Measurements from ENCODE around the gene ZNF117. TPM values are rescaled to one million over a fixed set of nuclear protein-coding genes. Genes with fewer than 3 reads are reported as not detected.

The ZNF117 gene
- polyA plus RNA-seq, 1 donor from 2014 or later, result 2.4 TPM

DNA sequence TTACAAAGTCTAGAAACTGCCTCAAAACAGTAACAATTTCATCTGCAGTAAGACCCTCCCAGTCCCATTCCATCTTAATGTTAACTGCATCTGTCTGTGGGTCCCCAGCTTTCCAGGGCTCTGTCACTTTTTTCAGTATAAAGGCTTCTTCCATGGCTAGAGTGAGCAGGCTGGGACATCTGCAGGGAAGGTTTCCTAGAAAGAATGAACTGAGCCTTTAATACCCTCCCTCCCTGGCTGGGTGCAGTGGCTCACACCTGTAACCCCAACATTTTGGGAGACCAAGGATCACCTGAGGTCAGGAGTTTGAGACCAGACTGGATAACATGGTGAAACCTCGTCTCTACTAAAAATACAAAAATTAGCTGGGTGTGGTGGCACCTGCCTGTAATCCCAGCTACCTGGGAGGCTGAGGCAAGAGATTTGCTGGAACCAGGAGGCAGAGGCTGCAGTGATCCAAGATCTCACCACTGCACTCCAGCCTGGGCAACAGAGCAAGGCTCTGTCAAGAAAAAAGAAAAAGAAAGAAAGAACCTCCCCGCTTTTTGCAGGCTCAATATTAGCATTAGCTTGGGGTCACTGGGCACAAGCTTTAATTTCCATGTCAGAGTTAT lies 12.2 kb upstream of the ZNF117 start:
- peaks cover 7 to 36% (median 29%) of the 10 kb centered on the region in 3 donors for H3K9me3 Mint-ChIP-seq

DNA sequence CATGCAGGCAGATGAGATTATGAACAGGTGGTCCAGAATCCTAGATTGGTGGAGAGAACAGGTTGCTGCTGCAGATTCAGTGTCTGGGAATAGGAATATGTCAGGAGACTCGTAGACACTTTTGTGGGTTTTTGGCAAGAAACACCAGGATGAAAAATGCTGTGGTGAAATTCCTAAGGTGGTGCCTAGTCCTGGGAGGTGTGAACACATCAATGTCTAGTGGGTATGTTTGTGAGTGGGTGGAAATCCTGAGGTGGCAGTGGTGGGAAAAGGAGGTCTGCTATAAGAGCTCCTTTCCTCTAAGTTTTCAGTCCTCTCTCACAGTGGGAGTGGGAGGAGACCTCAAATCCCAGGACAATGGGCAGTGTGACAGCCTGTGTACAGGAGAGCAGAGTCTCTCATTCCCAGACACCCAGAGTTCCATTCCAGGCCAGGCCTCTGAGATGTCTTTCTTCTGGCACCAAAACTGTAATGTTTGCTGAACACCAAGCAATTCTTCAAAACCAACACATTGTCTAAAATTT lies 10.5 kb upstream of the ZNF117 start:
- Mint-ChIP-seq H3K27ac (peak overlapping the region in 1 of 3 donors; percentile 56), H3K4me3 (peak overlapping the region in 1 of 4 donors; percentile 21), H3K27me3 (no peaks in the 10 kb centered on the region), H3K9me3 (peaks cover 7 to 47% (median 36%) of the 10 kb centered on the region in 3 donors), H3K36me3 (peaks cover 36% of the 10 kb centered on the region), H3K4me1 (peaks cover 31 to 49% (median 48%) of the 10 kb centered on the region in 3 donors)

More for the DNA sequence above, 12.2 kb upstream of the ZNF117 start:
- Mint-ChIP-seq H3K4me3 (peak overlapping the region in 1 of 4 donors; percentile 81), H3K36me3 (peaks cover 36% of the 10 kb centered on the region), H3K27ac (peak overlapping the region in 2 of 3 donors; percentile 50 to 71), H3K4me1 (peaks cover 38 to 51% (median 49%) of the 10 kb centered on the region in 3 donors), H3K27me3 (no peaks in the 10 kb centered on the region)

DNA sequence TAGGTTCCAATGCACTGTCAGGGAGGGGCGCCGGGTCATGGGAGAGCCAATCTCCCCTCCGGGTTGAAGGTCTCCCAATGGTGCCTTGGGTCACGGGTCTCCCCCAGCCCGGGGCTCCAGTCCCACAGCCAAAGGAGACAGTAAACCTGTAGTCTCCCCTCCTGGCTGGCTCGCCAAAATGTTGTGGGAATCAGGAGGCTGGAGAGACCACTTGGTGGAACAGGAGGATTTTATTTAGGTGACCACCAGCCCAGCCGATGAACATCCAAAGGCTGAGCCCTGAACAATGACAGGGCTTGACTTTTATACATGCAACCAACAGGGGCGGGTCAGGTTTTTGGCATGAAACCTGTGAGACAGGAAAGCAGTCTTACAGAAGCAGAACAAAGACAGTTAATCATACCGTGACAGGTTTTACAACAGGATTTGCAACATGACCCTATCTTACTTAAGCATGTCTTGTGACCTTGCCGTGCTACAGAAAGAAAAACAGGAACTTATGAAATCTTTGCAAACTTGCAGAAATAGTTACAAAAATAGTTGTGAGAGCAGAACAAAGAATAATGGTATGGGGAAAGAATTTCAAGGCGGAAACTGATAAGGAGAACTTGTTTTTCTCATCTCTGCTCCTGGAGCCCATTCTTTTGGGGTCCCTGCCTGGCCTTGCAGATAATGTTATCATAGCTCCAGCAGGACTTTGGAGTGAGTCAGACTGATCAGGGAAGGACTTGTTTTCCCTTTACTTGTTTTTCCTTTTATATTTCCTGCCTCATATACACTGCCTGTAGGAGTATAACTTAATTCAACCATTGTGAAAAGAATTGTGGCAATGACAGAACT lies 8.5 kb upstream of the ZNF117 start:
- Mint-ChIP-seq H3K27ac (peak overlapping the region in 2 of 3 donors; percentile 14 to 72), H3K27me3 (no peaks in the 10 kb centered on the region), H3K4me3 (peak overlapping the region; percentile 2 to 63 (median 8)), H3K9me3 (peaks cover 7 to 55% (median 41%) of the 10 kb centered on the region in 3 donors), H3K36me3 (peaks cover 32% of the 10 kb centered on the region), H3K4me1 (peaks cover 18 to 33% (median 33%) of the 10 kb centered on the region in 3 donors)

DNA sequence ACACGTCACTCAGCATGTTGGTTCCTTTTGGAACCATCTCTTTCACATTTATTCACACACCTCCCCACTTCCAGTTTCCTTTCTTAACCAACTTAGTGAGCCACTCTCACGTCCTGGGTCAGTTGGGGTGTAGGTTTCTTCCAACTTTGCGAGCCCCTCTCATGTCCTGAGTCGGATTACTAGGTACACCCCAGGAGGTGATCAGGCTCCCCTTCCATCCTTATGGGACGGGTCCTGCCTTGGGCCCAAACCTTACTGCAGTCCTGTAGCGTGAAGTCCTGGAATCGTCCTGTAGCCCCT lies 8.0 kb upstream of the ZNF117 start:
- Mint-ChIP-seq H3K36me3 (peaks cover 30% of the 10 kb centered on the region), H3K9me3 (peaks cover 7 to 61% (median 41%) of the 10 kb centered on the region in 3 donors), H3K4me1 (peaks cover 16 to 30% (median 30%) of the 10 kb centered on the region in 3 donors)

DNA sequence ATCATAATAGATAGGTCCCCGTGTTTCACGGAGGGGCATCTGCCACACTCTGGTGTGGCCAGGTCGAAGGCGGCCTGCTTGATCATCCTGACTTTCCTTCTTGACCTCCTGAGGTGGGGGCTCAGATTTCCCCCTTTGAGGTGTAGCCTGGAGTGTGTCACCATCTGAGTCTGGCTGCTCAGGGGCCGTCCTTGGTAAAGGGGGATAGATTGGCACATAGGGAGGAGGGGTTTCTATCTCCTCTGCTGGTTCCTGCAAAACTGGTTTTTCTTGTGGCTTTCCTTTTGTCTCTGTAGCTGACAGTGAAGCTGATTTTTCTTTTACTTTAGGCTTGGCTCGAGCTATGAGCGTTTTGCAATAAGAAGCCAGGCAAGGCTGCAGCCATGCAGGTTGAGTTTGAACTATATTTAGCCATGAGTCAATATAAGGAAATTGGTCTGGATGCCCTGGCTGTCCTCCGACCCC lies 7.1 kb upstream of the ZNF117 start:
- no peak overlapping the region for H3K27ac Mint-ChIP-seq
- peaks cover 28% of the 10 kb centered on the region for H3K36me3 Mint-ChIP-seq
- peaks cover 7 to 57% (median 37%) of the 10 kb centered on the region in 3 donors for H3K9me3 Mint-ChIP-seq
- peak overlapping the region in 1 of 4 donors; percentile 29 for H3K4me3 Mint-ChIP-seq
- no peaks in the 10 kb centered on the region for H3K27me3 Mint-ChIP-seq
- H3K4me1 Mint-ChIP-seq, result peaks cover 14 to 27% (median 26%) of the 10 kb centered on the region in 3 donors

More for the DNA sequence above, 8.0 kb upstream of the ZNF117 start:
- Mint-ChIP-seq H3K27ac (peak overlapping the region in 1 of 3 donors; percentile 72), H3K27me3 (no peaks in the 10 kb centered on the region), H3K4me3 (peak overlapping the region in 1 of 4 donors; percentile 75)

DNA sequence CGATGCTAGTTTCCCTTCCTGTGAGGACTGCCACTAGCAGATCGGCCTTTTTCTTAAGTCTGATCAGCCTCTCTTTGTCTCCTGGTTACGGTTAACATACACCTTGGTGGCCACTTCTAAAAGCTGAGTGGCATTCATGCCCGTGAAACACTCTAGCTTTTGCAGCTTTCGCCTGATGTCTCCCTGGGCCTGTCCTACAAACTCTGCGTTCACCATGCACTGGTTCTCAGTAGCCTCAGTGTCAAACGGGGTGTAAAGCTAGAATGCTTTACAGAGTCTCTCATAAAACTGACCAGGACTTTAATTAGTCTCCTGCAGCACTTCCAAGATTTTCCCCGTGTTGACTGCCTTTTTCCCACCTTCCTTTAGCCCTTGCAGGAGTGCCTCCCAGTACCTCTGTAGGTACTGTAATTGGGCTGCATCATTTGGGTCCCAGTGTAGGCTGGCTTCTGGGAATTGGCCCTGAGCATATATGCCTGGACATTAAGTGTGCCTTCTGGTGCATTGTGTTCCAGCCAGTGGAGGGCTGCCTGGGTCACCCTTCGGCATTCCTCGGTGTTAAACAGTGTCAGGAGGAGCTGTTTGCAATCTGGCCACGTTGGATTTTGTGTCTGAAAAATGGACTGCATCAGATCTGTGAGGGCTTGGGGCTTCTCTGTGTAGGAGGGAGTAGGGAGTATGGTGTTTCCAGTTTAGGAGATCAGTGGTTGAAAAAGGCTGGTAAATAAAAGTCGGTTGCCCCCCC lies 6.5 kb upstream of the ZNF117 start:
- H3K4me3 Mint-ChIP-seq, result no peak overlapping the region
- peaks cover 7 to 58% (median 37%) of the 10 kb centered on the region in 3 donors for H3K9me3 Mint-ChIP-seq

DNA sequence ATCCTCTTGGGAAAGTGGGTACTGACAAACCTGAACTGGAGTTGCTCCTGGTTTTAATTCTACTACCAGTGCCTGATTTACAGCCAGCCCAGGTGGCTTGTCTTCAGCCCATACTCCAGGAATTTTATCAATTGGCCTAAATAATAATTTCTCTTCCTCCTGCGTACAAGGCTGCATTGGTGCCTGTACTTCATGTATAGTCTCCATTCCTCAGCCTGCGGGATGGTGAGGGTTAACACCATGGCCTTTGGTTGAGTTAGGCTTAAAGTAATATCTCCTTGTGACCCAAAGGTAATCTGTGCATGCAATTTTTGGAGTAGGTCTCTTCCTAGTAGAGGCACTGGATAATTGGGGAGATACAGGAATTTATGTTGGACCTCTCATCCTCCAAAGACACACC lies 5.5 kb upstream of the ZNF117 start:
- Mint-ChIP-seq H3K9me3 (peaks cover 7 to 63% (median 38%) of the 10 kb centered on the region in 3 donors), H3K4me3 (no peak overlapping the region), H3K27ac (peak overlapping the region in 1 of 3 donors; percentile 13), H3K27me3 (no peaks in the 10 kb centered on the region), H3K36me3 (peaks cover 24% of the 10 kb centered on the region), H3K4me1 (peaks cover 10 to 19% (median 17%) of the 10 kb centered on the region in 3 donors)

More for the DNA sequence above, 6.5 kb upstream of the ZNF117 start:
- Mint-ChIP-seq H3K4me1 (peaks cover 11 to 27% (median 23%) of the 10 kb centered on the region in 3 donors), H3K27ac (no peak overlapping the region), H3K27me3 (no peaks in the 10 kb centered on the region), H3K36me3 (peaks cover 31% of the 10 kb centered on the region)

DNA sequence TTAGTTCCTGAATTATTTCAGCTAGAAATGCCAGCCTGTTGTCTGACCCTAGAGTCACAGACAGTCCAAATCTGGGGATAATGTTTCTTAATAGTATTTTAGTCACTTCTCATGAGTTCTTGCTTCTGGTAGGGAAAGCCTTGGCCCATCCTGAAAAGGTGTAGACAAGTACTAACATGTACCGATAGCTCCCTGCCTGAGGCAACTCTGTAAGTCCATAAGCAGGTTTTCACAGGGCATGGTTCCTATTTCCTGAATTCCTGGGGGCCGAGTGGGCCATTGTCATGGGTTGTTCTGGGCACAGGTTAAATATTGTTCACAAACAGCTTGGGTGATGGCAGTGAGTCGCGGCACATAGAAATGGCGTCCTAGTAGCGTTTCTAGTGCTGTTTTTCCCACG lies 3.1 kb upstream of the ZNF117 start:
- peaks cover 6 to 67% (median 45%) of the 10 kb centered on the region in 3 donors for H3K9me3 Mint-ChIP-seq
- H3K27ac Mint-ChIP-seq, result no peak overlapping the region
- no peak overlapping the region for H3K4me3 Mint-ChIP-seq
- peaks cover 0 to 5% (median 4%) of the 10 kb centered on the region in 3 donors for H3K4me1 Mint-ChIP-seq
- H3K36me3 Mint-ChIP-seq, result peaks cover 14% of the 10 kb centered on the region
- no peaks in the 10 kb centered on the region for H3K27me3 Mint-ChIP-seq

DNA sequence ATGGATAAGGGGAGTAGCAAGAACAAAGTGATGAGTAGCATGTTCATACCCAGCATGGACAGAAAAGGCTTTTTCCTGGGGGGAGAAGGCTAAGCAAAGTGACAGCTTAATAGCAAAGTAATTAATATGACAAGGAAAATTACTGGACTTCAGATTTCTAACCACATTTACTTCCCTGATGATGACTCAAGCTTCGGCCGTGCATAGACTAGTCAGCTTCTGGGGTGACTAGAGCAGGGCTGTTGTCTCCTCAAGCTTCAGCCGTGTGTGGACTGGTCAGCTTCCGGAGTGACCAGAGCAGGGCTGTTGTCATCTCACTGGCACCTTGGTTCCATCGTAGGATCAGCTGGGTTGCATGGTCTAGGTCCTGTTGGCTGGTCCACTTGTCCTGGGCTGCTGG lies 2.1 kb upstream of the ZNF117 start:
- no peaks in the 10 kb centered on the region for H3K27me3 Mint-ChIP-seq
- H3K4me3 Mint-ChIP-seq, result no peak overlapping the region
- peaks cover 15% of the 10 kb centered on the region for H3K36me3 Mint-ChIP-seq
- peaks cover 6 to 68% (median 45%) of the 10 kb centered on the region in 3 donors for H3K9me3 Mint-ChIP-seq
- no peak overlapping the region for H3K27ac Mint-ChIP-seq
- H3K4me1 Mint-ChIP-seq, result peaks cover 2 to 10% (median 4%) of the 10 kb centered on the region in 3 donors

DNA sequence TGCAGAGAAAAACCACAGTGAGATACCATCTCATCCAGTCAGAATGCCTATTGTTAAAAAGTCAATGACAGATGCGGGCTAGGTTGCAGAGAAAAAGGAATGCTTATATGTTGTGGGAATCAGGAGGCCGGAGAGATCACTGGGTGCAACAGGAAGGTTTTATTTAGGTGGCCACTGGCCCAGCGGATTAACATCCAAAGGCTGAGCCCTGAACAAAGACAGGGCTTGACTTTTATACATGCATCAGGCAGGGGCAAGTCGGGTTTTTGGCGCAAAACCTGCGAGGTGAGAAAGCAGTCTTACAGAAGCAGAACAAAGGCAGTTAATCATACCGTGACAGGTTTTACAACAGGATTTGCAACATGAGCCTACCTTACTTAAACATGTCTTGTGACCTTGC lies 620 bp downstream of the ZNF117 start:
- H3K27ac Mint-ChIP-seq, result no peak overlapping the region
- H3K4me1 Mint-ChIP-seq, result peaks cover 0 to 5% (median 4%) of the 10 kb centered on the region in 3 donors
- peaks cover 31% of the 10 kb centered on the region for H3K36me3 Mint-ChIP-seq
- H3K9me3 Mint-ChIP-seq, result peaks cover 16 to 75% (median 54%) of the 10 kb centered on the region in 3 donors
- H3K4me3 Mint-ChIP-seq, result peak overlapping the region in 1 of 4 donors; percentile 52
- no peaks in the 10 kb centered on the region for H3K27me3 Mint-ChIP-seq

DNA sequence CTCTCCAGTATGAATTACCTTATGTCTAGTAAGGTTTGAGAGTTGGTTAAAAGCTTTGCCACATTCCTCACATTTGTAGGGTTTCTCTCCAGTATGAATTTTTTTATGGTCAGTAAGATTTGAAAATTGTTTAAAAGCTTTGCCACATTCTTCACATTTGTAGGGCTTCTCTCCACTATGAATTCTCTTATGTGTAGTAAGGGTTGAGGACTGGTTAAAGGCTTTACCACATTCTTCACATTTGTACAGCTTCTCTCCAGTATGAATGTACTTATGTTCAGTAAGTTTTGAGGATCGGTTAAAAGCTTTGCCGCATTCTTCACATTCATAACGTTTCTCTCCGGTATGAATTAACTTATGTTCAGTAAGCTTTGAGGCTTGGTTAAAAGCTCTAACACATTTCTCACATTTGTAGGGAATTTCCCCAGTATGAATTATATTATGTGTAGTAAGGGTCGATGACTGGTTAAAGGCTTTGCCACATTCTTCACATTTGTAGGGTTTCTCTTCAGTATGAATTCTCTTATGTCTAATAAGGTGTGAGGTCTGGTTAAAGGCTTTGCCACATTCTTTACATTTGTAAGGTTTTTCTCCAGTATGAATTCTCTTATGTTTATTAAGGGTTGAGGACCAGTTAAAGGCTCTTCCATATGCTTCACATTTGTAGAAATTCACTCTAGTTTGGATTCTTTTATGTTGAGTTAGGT lies 12.2 kb downstream of the ZNF117 start:
- Mint-ChIP-seq H3K27me3 (no peaks in the 10 kb centered on the region), H3K9me3 (peaks cover 21 to 58% (median 40%) of the 10 kb centered on the region in 3 donors), H3K4me1 (peaks cover 0 to 2% (median 1%) of the 10 kb centered on the region in 3 donors), H3K4me3 (no peak overlapping the region), H3K36me3 (peaks cover 21% of the 10 kb centered on the region), H3K27ac (no peak overlapping the region)

DNA sequence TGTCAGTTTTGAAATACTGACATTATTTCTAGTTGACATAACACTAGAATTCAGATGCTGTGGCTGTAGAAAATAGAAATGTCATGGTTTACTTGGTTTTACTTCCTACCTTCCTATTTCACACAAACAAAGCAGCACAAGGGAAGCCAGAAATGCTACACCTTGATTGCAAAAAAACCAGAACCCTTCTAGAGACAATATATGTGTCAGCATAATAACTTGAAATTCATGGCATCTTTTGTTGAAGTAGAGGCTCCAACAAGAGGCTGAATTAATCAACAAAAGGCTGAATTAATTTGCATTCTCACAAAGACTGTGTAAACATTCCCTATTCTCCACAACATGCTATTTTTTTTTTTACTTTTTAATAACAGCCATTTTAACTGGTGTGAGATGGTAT lies 25.2 kb downstream of the ZNF117 start:
- Mint-ChIP-seq H3K9me3 (peaks cover 11 to 28% (median 26%) of the 10 kb centered on the region in 3 donors), H3K4me1 (no peaks in the 10 kb centered on the region), H3K27ac (no peak overlapping the region), H3K4me3 (no peak overlapping the region), H3K36me3 (peaks cover 3% of the 10 kb centered on the region), H3K27me3 (no peaks in the 10 kb centered on the region)

DNA sequence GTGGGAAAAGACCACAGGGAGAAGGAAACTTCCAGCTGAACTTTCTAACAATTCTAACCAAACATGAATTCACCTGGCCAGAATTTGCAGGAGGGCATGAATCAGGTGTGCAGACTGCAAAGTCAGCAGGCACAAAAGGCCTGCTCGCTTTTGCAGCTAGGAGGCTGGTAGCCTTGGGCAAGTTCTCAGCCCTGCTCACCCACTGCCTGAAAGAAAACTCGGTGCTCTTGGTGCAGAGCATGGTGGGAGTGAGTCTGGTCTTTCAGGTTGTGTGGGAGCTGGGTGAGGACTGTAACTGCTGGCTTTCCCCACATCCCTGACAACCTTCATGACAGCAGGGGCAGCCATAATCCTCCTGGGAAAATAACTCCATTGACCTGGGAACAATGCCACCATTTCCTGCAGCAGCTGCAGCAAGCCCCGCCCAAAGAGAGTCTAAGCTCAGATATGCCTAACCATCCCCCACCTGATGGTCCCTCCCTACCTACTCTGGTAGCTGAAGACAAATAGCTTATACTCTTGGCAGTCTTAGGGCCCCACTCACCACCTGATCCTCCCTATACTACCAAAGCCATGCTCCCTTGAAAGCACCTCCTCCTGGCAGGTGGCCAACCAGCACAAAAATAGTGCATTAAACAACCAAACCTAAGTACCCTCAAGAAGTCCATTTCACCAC lies 31.6 kb downstream of the ZNF117 start:
- Mint-ChIP-seq H3K9me3 (peaks cover 6 to 32% (median 15%) of the 10 kb centered on the region in 3 donors), H3K4me1 (no peaks in the 10 kb centered on the region), H3K27ac (no peak overlapping the region), H3K36me3 (peaks cover 2% of the 10 kb centered on the region), H3K4me3 (no peak overlapping the region), H3K27me3 (peaks cover 1% of the 10 kb centered on the region)
